ENCODE results near the gene GRIN2A. TPM values are rescaled to one million over a fixed set of nuclear protein-coding genes. Genes with fewer than 3 reads are reported as not detected.

The GRIN2A gene
- total and polyA plus RNA-seq, 2 experiments from 2014 or later, result 0.42 to 5.5 TPM

GRCh38 chr16:9798474-9798873 lies 383.8 kb downstream of the GRIN2A start:
- Histone ChIP-seq H3K4me3 (no peak overlapping the region), H3K4me1 (ENCODE audit: low read depth) (peaks cover 10% of the 10 kb centered on the region), H3K27me3 (no peaks in the 10 kb centered on the region), H3K36me3 (no peaks in the 10 kb centered on the region), H3K9me3 (ENCODE audit: low read depth) (no peaks in the 10 kb centered on the region), H3K27ac (no peak overlapping the region)
- DNase-seq (ENCODE audit: low read depth in 1 of 2, low spot score in 1 of 2), result no peak
- no peak for TF ChIP-seq CTCF (IDR thresholded peaks at IDR 0.05; ENCODE audit: low read depth, low read length)

DNA sequence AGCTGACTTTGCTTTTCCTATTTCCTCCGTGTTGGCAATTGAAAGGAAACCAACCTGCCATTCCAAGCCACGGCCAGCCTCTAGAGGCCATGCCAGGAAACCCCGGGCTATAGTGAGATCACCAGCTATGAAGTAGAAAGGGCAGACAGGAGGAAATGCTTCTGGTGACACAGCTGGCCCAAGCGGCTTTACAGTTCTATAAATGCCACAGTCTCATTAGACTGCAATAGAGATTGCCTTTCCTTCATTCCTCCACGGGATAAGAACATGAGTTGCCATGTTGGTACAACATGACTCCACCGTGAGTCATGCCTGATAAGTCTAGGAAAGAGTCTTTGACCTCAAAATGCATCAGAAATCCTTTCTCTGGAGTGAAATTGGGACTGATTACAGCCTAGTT lies 384.9 kb downstream of the GRIN2A start:
- peaks cover 10% of the 10 kb centered on the region for H3K4me1 ChIP-seq (ENCODE audit: low read depth)

GRCh38 chr16:9793623-9794022 lies 388.6 kb downstream of the GRIN2A start:
- H3K27ac ChIP-seq, result no peak overlapping the region
- no peak overlapping the region for H3K4me3 ChIP-seq
- no peaks in the 10 kb centered on the region for H3K27me3 ChIP-seq
- H3K9me3 ChIP-seq (ENCODE audit: low read depth), result no peaks in the 10 kb centered on the region
- no peak for DNase-seq (ENCODE audit: low read depth in 1 of 2, low spot score in 1 of 2)
- TF ChIP-seq CTCF (IDR thresholded peaks at IDR 0.05; ENCODE audit: low read depth, low read length), result no peak
- H3K4me1 ChIP-seq (ENCODE audit: low read depth), result peaks cover 11% of the 10 kb centered on the region
- H3K36me3 ChIP-seq, result no peaks in the 10 kb centered on the region

More for the DNA sequence above, 384.9 kb downstream of the GRIN2A start:
- H3K27me3 ChIP-seq, result no peaks in the 10 kb centered on the region
- H3K9me3 ChIP-seq (ENCODE audit: low read depth), result no peaks in the 10 kb centered on the region
- DNase-seq (ENCODE audit: low read depth in 1 of 2, low spot score in 1 of 2), result no peak
- no peak for TF ChIP-seq CTCF (IDR thresholded peaks at IDR 0.05; ENCODE audit: low read depth, low read length)
- H3K4me3 ChIP-seq, result no peak overlapping the region
- no peak overlapping the region for H3K27ac ChIP-seq
- H3K36me3 ChIP-seq, result no peaks in the 10 kb centered on the region

DNA sequence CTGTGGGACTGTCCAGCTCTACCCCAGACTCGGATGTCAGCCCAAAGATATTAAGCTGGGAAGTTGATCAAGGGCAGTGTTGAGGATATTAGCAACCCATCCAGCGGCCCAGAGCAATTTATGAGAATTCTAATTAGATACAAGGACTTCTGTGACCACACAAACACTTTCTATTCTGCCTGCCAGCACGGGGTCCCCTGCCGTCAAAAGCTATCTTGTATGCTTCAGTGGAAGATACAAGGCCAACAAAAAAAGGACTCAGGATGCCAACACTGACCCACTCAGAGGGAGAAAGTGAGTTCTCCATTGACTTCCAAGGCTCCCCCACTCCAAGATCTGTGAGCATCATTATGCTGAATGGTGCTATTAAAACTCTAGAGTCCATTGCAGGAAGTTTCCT lies 390.7 kb downstream of the GRIN2A start:
- DNase-seq (ENCODE audit: low read depth in 1 of 2, low spot score in 1 of 2), result no peak
- Histone ChIP-seq H3K27ac (no peak overlapping the region), H3K4me3 (no peak overlapping the region), H3K36me3 (no peaks in the 10 kb centered on the region), H3K27me3 (no peaks in the 10 kb centered on the region), H3K9me3 (ENCODE audit: low read depth) (no peaks in the 10 kb centered on the region), H3K4me1 (ENCODE audit: low read depth) (peaks cover 7% of the 10 kb centered on the region)
- TF ChIP-seq CTCF (IDR thresholded peaks at IDR 0.05; ENCODE audit: low read depth, low read length), result no peak

GRCh38 chr16:9790199-9790598 lies 392.0 kb downstream of the GRIN2A start:
- no peak for TF ChIP-seq CTCF (IDR thresholded peaks at IDR 0.05; ENCODE audit: low read depth, low read length)
- Histone ChIP-seq H3K4me3 (no peak overlapping the region), H3K27ac (no peak overlapping the region), H3K36me3 (no peaks in the 10 kb centered on the region), H3K27me3 (no peaks in the 10 kb centered on the region), H3K9me3 (ENCODE audit: low read depth) (no peaks in the 10 kb centered on the region), H3K4me1 (ENCODE audit: low read depth) (peaks cover 7% of the 10 kb centered on the region)
- DNase-seq (ENCODE audit: low read depth in 1 of 2, low spot score in 1 of 2), result no peak

- Histone ChIP-seq H3K36me3 (no peaks in the 10 kb centered on the region), H3K27me3 (no peaks in the 10 kb centered on the region), H3K4me3 (no peak overlapping the region), H3K27ac (no peak overlapping the region), H3K9me3 (ENCODE audit: low read depth) (no peaks in the 10 kb centered on the region), H3K4me1 (ENCODE audit: low read depth) (peaks cover 7% of the 10 kb centered on the region)
- no peak for TF ChIP-seq CTCF (IDR thresholded peaks at IDR 0.05; ENCODE audit: low read depth, low read length)
- no peak for DNase-seq (ENCODE audit: low read depth in 1 of 2, low spot score in 1 of 2)
These were observed 394.5 kb downstream of the GRIN2A start for GRCh38 chr16:9787717-9788116.

All from cardiac muscle cell (in vitro differentiated cells and primary cell).